ENCODE results near the gene NTN4.
"Not testable (repeated sequence)": the region's sequence is repeated elsewhere in the genome, so short reads cannot be mapped to it uniquely, and the experiment has no call there.

NTN4 gene

GRCh38 chr12:95623554-95624170 is 166.9 kb downstream of the NTN4 start:
- DNase-seq (ENCODE audit: low read depth) = no peak

GRCh38 chr12:95622879-95623278 is 167.7 kb downstream of the NTN4 start:
- DNase-seq (ENCODE audit: low read depth) = no peak

GRCh38 chr12:95621725-95622124 is 168.8 kb downstream of the NTN4 start:
- DNase-seq (ENCODE audit: low read depth) = no peak

- no peak for DNase-seq (ENCODE audit: low read depth)
Observed at GRCh38 chr12:95620171-95620570, 170.4 kb downstream of the NTN4 start.

GRCh38 chr12:95616470-95616869 is 174.1 kb downstream of the NTN4 start:
- DNase-seq (ENCODE audit: low read depth) = not testable (repeated sequence)

- DNase-seq (ENCODE audit: low read depth) = no peak
Observed at GRCh38 chr12:95615749-95616148, 174.8 kb downstream of the NTN4 start.

- DNase-seq (ENCODE audit: low read depth) = no peak
Observed at GRCh38 chr12:95614390-95614982, 176.1 kb downstream of the NTN4 start.

- no peak for DNase-seq (ENCODE audit: low read depth)
Observed at GRCh38 chr12:95613021-95613420, 177.5 kb downstream of the NTN4 start.

GRCh38 chr12:95611676-95612309 is 178.8 kb downstream of the NTN4 start:
- no peak for DNase-seq (ENCODE audit: low read depth)

GRCh38 chr12:95608252-95609033 is 182.1 kb downstream of the NTN4 start:
- no peak for DNase-seq (ENCODE audit: low read depth)
